Spleen (tissue), 7 donors: Measurements from ENCODE around the gene IL1RAPL1.

ENCODE experiments used
- CTCF ChIP-seq, 11 experiments: fragments of 200-600 bp in 7 of 11; fragments of 450-650 bp in 4 of 11; sonication (generic) in 4 of 11; IDR thresholded peaks in 8 of 11; conservative IDR thresholded peaks in 3 of 11; 1 replicate in 7 of 11; 2 replicates in 4 of 11; pipeline versions ENCODE4 v1.4.0 to v1.8.0; 2016 to 2021; ENCODE audit warnings: antibody characterized with exemption in 11 of 11, inconsistent platforms in 4 of 11, mild to moderate bottlenecking in 1 of 11
- POLR2AphosphoS5 ChIP-seq, 3 donors: sonication (generic); formaldehyde crosslinking; IDR thresholded peaks; one replicate each; pipeline ENCODE4 v1.5.1; 2017; ENCODE audit warnings: antibody characterized with exemption in 3 of 3
- donor health status: DM: no; HTN: no; CAD: no; lungs with moderate emphysema.
- donor health status: DM: no; HTN: no; CAD: no.
- donor health status: DM: no; HTN: no; CAD: no.

DNA sequence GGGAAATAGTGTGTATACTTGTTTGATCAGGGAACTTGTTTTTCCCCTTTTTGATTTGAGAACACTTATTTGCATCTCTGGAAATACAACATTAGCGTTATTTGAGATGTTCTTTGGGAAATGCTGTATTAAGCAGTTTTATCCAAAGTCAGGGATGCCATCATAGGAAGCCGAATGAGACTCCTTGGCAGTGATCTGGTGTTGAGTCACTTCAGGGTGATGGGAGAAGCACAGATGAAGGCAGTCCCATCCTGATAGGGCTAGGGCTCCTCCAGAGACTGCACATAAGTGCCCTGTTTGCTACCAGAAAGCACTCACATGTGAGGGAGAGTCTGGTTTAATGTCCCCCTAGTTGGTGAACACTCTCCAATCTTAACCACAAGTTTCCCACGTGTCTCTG, 62.3 kb downstream of the IL1RAPL1 start:
- TF ChIP-seq POLR2AphosphoS5 (IDR thresholded peaks at IDR 0.05): no peak
- no peak for TF ChIP-seq CTCF (IDR thresholded peaks at IDR 0.05 in 8 of 11, conservative IDR thresholded peaks at IDR 0.05 in 3 of 11)
